Liver (tissue), 3 donors: Measurements from ENCODE around the gene FGFRL1.

Source experiments
- GABPA ChIP-seq, 2 donors: IDR thresholded peaks in 1 of 2; conservative IDR thresholded peaks in 1 of 2; 2 replicates each; pipeline ENCODE4 v1.6.1; 2016; ENCODE audit warnings: antibody characterized with exemption in 2 of 2, mild to moderate bottlenecking in 1 of 2, moderate library complexity in 1 of 2
- RAD21 ChIP-seq, 2 donors: IDR thresholded peaks; 2 replicates each; pipeline ENCODE4 v1.6.1; 2016; ENCODE audit warnings: antibody characterized with exemption in 2 of 2, mild to moderate bottlenecking in 2 of 2
- RXRA ChIP-seq, 2 donors: IDR thresholded peaks; 2 replicates each; pipeline ENCODE4 v1.6.1; 2017 to 2018; ENCODE audit warnings: antibody characterized with exemption in 2 of 2, mild to moderate bottlenecking in 1 of 2
- TAF1 ChIP-seq: conservative IDR thresholded peaks from 2 replicates; pipeline ENCODE4 v1.6.1; 2016; ENCODE audit warnings: antibody characterized with exemption, mild to moderate bottlenecking
- TF ChIP-seq, protein P1 (sequence below): fragments of 150-350 bp; IDR thresholded peaks from 2 replicates; pipeline ENCODE4 v1.5.1; 2017; ENCODE audit warnings: improper control_type of control experiment, low read depth, low read length; ENCODE audit not compliant: missing input control
- TF ChIP-seq, protein P2 (sequence below): IDR thresholded peaks from 2 replicates; pipeline ENCODE4 v1.6.1; 2016; ENCODE audit warnings: antibody characterized with exemption, mild to moderate bottlenecking
- TF ChIP-seq, protein P3 (sequence below): IDR thresholded peaks from 2 replicates; pipeline ENCODE4 v1.6.1; 2016; ENCODE audit warnings: antibody characterized with exemption
- donor health status: healthy.
- donor health status: healthy.

- TF ChIP-seq, protein P1, sequence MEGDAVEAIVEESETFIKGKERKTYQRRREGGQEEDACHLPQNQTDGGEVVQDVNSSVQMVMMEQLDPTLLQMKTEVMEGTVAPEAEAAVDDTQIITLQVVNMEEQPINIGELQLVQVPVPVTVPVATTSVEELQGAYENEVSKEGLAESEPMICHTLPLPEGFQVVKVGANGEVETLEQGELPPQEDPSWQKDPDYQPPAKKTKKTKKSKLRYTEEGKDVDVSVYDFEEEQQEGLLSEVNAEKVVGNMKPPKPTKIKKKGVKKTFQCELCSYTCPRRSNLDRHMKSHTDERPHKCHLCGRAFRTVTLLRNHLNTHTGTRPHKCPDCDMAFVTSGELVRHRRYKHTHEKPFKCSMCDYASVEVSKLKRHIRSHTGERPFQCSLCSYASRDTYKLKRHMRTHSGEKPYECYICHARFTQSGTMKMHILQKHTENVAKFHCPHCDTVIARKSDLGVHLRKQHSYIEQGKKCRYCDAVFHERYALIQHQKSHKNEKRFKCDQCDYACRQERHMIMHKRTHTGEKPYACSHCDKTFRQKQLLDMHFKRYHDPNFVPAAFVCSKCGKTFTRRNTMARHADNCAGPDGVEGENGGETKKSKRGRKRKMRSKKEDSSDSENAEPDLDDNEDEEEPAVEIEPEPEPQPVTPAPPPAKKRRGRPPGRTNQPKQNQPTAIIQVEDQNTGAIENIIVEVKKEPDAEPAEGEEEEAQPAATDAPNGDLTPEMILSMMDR = no peak
- TF ChIP-seq, protein P2, sequence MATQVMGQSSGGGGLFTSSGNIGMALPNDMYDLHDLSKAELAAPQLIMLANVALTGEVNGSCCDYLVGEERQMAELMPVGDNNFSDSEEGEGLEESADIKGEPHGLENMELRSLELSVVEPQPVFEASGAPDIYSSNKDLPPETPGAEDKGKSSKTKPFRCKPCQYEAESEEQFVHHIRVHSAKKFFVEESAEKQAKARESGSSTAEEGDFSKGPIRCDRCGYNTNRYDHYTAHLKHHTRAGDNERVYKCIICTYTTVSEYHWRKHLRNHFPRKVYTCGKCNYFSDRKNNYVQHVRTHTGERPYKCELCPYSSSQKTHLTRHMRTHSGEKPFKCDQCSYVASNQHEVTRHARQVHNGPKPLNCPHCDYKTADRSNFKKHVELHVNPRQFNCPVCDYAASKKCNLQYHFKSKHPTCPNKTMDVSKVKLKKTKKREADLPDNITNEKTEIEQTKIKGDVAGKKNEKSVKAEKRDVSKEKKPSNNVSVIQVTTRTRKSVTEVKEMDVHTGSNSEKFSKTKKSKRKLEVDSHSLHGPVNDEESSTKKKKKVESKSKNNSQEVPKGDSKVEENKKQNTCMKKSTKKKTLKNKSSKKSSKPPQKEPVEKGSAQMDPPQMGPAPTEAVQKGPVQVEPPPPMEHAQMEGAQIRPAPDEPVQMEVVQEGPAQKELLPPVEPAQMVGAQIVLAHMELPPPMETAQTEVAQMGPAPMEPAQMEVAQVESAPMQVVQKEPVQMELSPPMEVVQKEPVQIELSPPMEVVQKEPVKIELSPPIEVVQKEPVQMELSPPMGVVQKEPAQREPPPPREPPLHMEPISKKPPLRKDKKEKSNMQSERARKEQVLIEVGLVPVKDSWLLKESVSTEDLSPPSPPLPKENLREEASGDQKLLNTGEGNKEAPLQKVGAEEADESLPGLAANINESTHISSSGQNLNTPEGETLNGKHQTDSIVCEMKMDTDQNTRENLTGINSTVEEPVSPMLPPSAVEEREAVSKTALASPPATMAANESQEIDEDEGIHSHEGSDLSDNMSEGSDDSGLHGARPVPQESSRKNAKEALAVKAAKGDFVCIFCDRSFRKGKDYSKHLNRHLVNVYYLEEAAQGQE = no peak
- TF ChIP-seq RAD21 (IDR thresholded peaks at IDR 0.05) (no peak), GABPA (IDR thresholded peaks at IDR 0.05 in 1 of 2, conservative IDR thresholded peaks at IDR 0.05 in 1 of 2) (no peak), TAF1 (no peak), RXRA (IDR thresholded peaks at IDR 0.05) (no peak)
- TF ChIP-seq, protein P3, sequence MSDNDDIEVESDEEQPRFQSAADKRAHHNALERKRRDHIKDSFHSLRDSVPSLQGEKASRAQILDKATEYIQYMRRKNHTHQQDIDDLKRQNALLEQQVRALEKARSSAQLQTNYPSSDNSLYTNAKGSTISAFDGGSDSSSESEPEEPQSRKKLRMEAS = no peak
Measured at GRCh38 chr4:1027915-1028238, 16.5 kb downstream of the FGFRL1 start.
